PC-3 (cell line): ENCODE results near the gene GCH1. TPM values are rescaled to one million over a fixed set of nuclear protein-coding genes. Genes with fewer than 3 reads are reported as not detected.

Source experiments
- ATAC-seq: fragments of 200-7000 bp; cut with Tn5 transposase; 2 replicates; pipeline ENCODE4 v1.9.1; 2020; ENCODE audit warnings: mild to moderate bottlenecking, moderate library complexity
- BruUV-seq: library from RNA; stranded (reverse); fragments of 400-500 nt; replicated peaks from 2 replicates; lab custom pipeline; 2021; lab: Mats Ljungman, UMichigan
- CTCF ChIA-PET: fragments of 300-600 bp; sonication (Branson Sonifier 250); formaldehyde crosslinking; loops from one replicate; lab custom pipeline; 2022; ENCODE audit warnings: antibody characterized with exemption; lab: Charles Lee
- POLR2A ChIA-PET: fragments of 300-600 bp; sonication (Branson Sonifier 250); formaldehyde crosslinking; loops from one replicate; lab custom pipeline; 2022; ENCODE audit warnings: antibody characterized with exemption; ENCODE audit not compliant: unreplicated experiment; lab: Charles Lee
- DNase-seq: peaks from one replicate; pipeline ENCODE4 v3.0.0-alpha.2; 2015
- H2AFZ ChIP-seq: fragments of 300-600 bp; sonication (generic); 2 replicates; pipeline ENCODE4 v1.6.0; 2016; ENCODE audit warnings: antibody characterized with exemption, low read length
- H3F3A ChIP-seq: fragments of 300-600 bp; sonication (generic); one replicate; pipeline ENCODE4 v1.6.0; 2017; ENCODE audit warnings: antibody characterized with exemption, low read length, control low read depth, mild to moderate bottlenecking; ENCODE audit not compliant: unreplicated experiment
- H3K27ac ChIP-seq: fragments of 300-600 bp; sonication (generic); 2 replicates; pipeline ENCODE4 v1.5.1; 2016; ENCODE audit warnings: mild to moderate bottlenecking, low read length
- H3K27me3 ChIP-seq: fragments of 300-600 bp; sonication (generic); 2 replicates; pipeline ENCODE4 v1.6.1; 2016; ENCODE audit warnings: low read length, mixed read lengths
- H3K36me3 ChIP-seq: fragments of 300-600 bp; sonication (generic); 2 replicates; pipeline ENCODE4 v1.6.1; 2016; ENCODE audit warnings: low read depth, mixed run types, low read length, mixed read lengths
- H3K4me1 ChIP-seq: fragments of 300-600 bp; sonication (generic); 2 replicates; pipeline ENCODE4 v1.5.1; 2016; ENCODE audit warnings: low read length; ENCODE audit not compliant: insufficient read depth
- H3K4me2 ChIP-seq: fragments of 300-600 bp; sonication (generic); 2 replicates; pipeline ENCODE4 v1.6.0; 2016; ENCODE audit warnings: low read length
- H3K4me3 ChIP-seq: fragments of 300-600 bp; sonication (generic); 2 replicates; pipeline ENCODE4 v1.5.1; 2016; ENCODE audit warnings: mild to moderate bottlenecking, low read length, mixed read lengths
- H3K79me2 ChIP-seq: fragments of 300-600 bp; sonication (generic); 2 replicates; pipeline ENCODE4 v1.6.1; 2017; ENCODE audit warnings: low read length, mixed read lengths
- H3K9ac ChIP-seq: fragments of 300-600 bp; sonication (generic); 2 replicates; pipeline ENCODE4 v1.6.0; 2016; ENCODE audit warnings: mild to moderate bottlenecking, low read length
- H3K9me2 ChIP-seq: fragments of 300-600 bp; sonication (generic); replicated peaks from 2 replicates; pipeline ENCODE4 v1.6.1; 2016; ENCODE audit warnings: mixed run types, low read length, mixed read lengths
- H3K9me3 ChIP-seq: fragments of 300-600 bp; sonication (generic); 2 replicates; pipeline ENCODE4 v1.6.1; 2016; ENCODE audit warnings: low read length, mixed read lengths
- H4K20me1 ChIP-seq: fragments of 300-600 bp; sonication (generic); 2 replicates; pipeline ENCODE4 v1.6.1; 2016; ENCODE audit warnings: low read length, mixed read lengths
- CTCF ChIP-seq: fragments of 300-600 bp; sonication (generic); conservative IDR thresholded peaks from 2 replicates; pipeline ENCODE4 v1.5.1; 2017; ENCODE audit warnings: antibody characterized with exemption, low read depth, mild to moderate bottlenecking, low read length
- EZH2 ChIP-seq: fragments of 300-600 bp; sonication (generic); IDR thresholded peaks from one replicate; pipeline ENCODE4 v1.6.1; 2017; ENCODE audit warnings: antibody characterized with exemption, mild to moderate bottlenecking, low read length; ENCODE audit not compliant: unreplicated experiment
- EZH2phosphoT487 ChIP-seq: fragments of 300-600 bp; sonication (generic); IDR thresholded peaks from 2 replicates; pipeline ENCODE4 v1.6.1; 2018; ENCODE audit warnings: mild to moderate bottlenecking, antibody characterized with exemption, low read length, borderline replicate concordance
- intact Hi-C: fragments of 100-400 bp; cut with micrococcal nuclease; formaldehyde crosslinking; loops from 2 replicates; pipeline ENCODE4 v1.9.0; 2023
- total RNA-seq: library from RNA; depleted of rRNA; stranded (reverse); fragments of >200 nt; gene quantifications from 2 replicates; pipeline ENCODE4 v1.2.3, GENCODE V29; 2014

Gene GCH1
- total RNA-seq, 1 experiment from 2014 or later = 26.6 TPM

GRCh38 chr14:54809767-54810166 is 92.9 kb downstream of the GCH1 start:
- DNase-seq (no peak), ATAC-seq (no peak)
- H2AFZ ChIP-seq = no peak overlapping the region
- ChIA-PET POLR2A (no interaction called here), CTCF (no interaction called here)
- intact Hi-C loops = loop anchor here (5.0 to 10.0 kb wide), 2 partner anchors 68 to 165 kb away; no protein-coding TSS in a partner anchor
- H3K9me2 ChIP-seq = 0 out of 2 replicates have a peak, but pooled peaks cover 3% of the 10 kb centered on the region
- peaks cover 5% of the 10 kb centered on the region for H3K4me1 ChIP-seq
- no peaks in the 10 kb centered on the region for H3K79me2 ChIP-seq
- H3K9me3 ChIP-seq = no peaks in the 10 kb centered on the region
- H3K9ac ChIP-seq = no peak overlapping the region
- H3K36me3 ChIP-seq = no peaks in the 10 kb centered on the region
- H3F3A ChIP-seq = no peaks in the 10 kb centered on the region
- no peaks in the 10 kb centered on the region for H4K20me1 ChIP-seq
- no peak for TF ChIP-seq CTCF
- TF ChIP-seq EZH2phosphoT487 = no peak
- TF ChIP-seq EZH2 = no peak
- no peaks in the 10 kb centered on the region for H3K27me3 ChIP-seq
- H3K4me2 ChIP-seq = no peak overlapping the region
- no TSS peak for BruUV-seq
- no peak overlapping the region for H3K4me3 ChIP-seq
- no peak overlapping the region for H3K27ac ChIP-seq

GRCh38 chr14:54808326-54809161 is 94.1 kb downstream of the GCH1 start:
- H3K4me1 ChIP-seq = peaks cover 5% of the 10 kb centered on the region
- no peaks in the 10 kb centered on the region for H3K79me2 ChIP-seq
- no peak overlapping the region for H3K27ac ChIP-seq
- no peak overlapping the region for H3K9ac ChIP-seq
- CTCF ChIA-PET = interaction anchor here (0.5 to 0.6 kb wide), 2 partner anchors 244 to 363 kb away, joined by 3 to 4 read pairs; no protein-coding TSS in a partner anchor
- H3K36me3 ChIP-seq = no peaks in the 10 kb centered on the region
- TF ChIP-seq EZH2 = no peak
- no peak for TF ChIP-seq EZH2phosphoT487
- TF ChIP-seq CTCF = no peak
- no peak overlapping the region for H3K4me3 ChIP-seq
- H3K27me3 ChIP-seq = no peaks in the 10 kb centered on the region
- ATAC-seq (no peak), DNase-seq (no peak)
- H3K9me3 ChIP-seq = no peaks in the 10 kb centered on the region
- intact Hi-C loops = loop anchor here (5.0 kb wide), 1 partner anchor 69 kb away; no protein-coding TSS in a partner anchor
- H2AFZ ChIP-seq = no peak overlapping the region
- H4K20me1 ChIP-seq = no peaks in the 10 kb centered on the region
- no peaks in the 10 kb centered on the region for H3F3A ChIP-seq
- no peak overlapping the region for H3K4me2 ChIP-seq
- BruUV-seq = no TSS peak
- POLR2A ChIA-PET = interaction anchor here (0.6 kb wide), 2 partner anchors 82 to 279 kb away, joined by 3 to 5 read pairs; no protein-coding TSS in a partner anchor
- 0 out of 2 replicates have a peak, but pooled peaks cover 3% of the 10 kb centered on the region for H3K9me2 ChIP-seq
